Activated naive CD8-positive, alpha-beta T cell (primary cell): ENCODE results near the gene MLLT3.

Experiments used
- H3K27ac Mint-ChIP-seq: one replicate; pipeline ENCODE4 v1.8.0; 2021; ENCODE audit warnings: mixed read lengths
- H3K27me3 Mint-ChIP-seq: one replicate; pipeline ENCODE4 v1.8.0; 2021; ENCODE audit warnings: mixed read lengths
- H3K36me3 Mint-ChIP-seq: one replicate; pipeline ENCODE4 v1.8.0; 2021; ENCODE audit warnings: mixed read lengths
- H3K4me1 Mint-ChIP-seq: one replicate; pipeline ENCODE4 v1.8.0; 2021; ENCODE audit warnings: low read depth, mixed read lengths
- H3K4me3 Mint-ChIP-seq: one replicate; pipeline ENCODE4 v1.8.0; 2021; ENCODE audit warnings: mild to moderate bottlenecking, mixed read lengths
- H3K9me3 Mint-ChIP-seq: one replicate; pipeline ENCODE4 v1.8.0; 2021; ENCODE audit warnings: low read depth, mixed read lengths

Gene MLLT3

GRCh38 chr9:20642045-20642444, 19.7 kb upstream of the MLLT3 start:
- Mint-ChIP-seq H3K4me3 (no peak overlapping the region), H3K36me3 (no peaks in the 10 kb centered on the region), H3K27ac (no peak overlapping the region), H3K27me3 (peaks cover 7% of the 10 kb centered on the region), H3K4me1 (peaks cover 18% of the 10 kb centered on the region), H3K9me3 (no peaks in the 10 kb centered on the region)

DNA sequence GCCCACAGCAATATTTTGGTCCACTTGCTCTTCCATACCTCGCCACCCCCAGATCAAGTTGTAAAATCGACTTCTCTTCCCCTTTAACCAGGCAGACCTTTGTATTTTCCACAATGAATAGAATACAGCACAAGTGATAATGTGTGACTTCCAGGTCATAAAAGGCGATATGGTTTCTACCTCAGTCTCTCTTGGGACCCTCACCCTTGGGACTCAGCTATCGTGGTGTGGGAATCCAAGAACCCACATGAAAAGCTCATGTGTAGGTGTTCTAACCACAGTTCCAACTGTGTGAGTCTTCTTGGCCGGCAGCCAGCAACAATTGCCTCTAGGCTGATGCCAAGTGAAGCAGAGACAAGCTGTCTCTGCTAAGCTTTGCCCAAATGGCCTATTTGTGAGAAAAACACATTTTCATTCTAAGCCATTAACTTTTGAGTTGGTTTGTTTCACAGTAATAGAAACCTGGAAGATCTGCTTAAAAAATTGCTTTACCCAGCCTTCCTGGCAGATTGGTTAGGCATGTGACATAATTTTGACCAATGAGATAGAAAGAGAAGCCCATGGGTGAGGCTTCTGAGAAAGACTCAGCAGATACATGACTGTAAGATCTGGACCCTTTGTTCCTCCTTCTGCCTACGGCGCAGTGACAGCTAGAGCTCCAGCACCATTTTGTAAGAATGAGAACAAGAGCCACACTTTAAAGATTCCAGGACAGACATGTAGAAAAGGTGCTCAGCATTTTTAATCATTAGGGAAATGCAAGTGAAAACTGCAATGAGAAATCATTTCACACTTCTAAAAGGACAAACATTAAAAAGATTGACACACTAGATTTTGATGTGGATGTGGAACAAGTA, 18.3 kb upstream of the MLLT3 start:
- Mint-ChIP-seq H3K4me3 (peak overlapping the region; percentile 59), H3K4me1 (peaks cover 18% of the 10 kb centered on the region), H3K36me3 (no peaks in the 10 kb centered on the region), H3K27ac (peak overlapping the region; percentile 30), H3K27me3 (peaks cover 7% of the 10 kb centered on the region), H3K9me3 (no peaks in the 10 kb centered on the region)

GRCh38 chr9:20636888-20637440, 14.7 kb upstream of the MLLT3 start:
- Mint-ChIP-seq H3K36me3 (no peaks in the 10 kb centered on the region), H3K9me3 (no peaks in the 10 kb centered on the region), H3K4me1 (peaks cover 18% of the 10 kb centered on the region), H3K4me3 (no peak overlapping the region), H3K27ac (no peak overlapping the region), H3K27me3 (peaks cover 3% of the 10 kb centered on the region)

DNA sequence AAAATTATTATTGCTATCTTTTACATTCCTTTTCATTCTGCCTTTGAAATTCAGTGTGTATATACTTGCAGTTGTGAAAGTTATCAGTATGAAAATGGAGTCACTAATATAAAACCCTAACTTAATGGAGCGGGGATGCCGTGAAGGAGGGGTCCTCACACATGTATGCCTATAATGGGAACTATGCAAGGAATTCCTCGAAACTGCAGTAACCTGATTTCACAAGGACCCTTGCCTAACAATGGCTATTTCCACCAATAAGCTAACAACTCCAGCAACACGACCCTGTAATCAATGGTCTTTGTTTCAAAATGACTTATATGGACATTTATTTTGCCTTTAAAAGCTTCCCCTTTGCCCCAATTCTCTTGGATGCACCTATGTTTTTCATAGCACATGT, 12.6 kb upstream of the MLLT3 start:
- Mint-ChIP-seq H3K4me1 (peaks cover 3% of the 10 kb centered on the region), H3K27ac (no peak overlapping the region), H3K4me3 (no peak overlapping the region), H3K9me3 (no peaks in the 10 kb centered on the region), H3K27me3 (peaks cover 3% of the 10 kb centered on the region), H3K36me3 (no peaks in the 10 kb centered on the region)

DNA sequence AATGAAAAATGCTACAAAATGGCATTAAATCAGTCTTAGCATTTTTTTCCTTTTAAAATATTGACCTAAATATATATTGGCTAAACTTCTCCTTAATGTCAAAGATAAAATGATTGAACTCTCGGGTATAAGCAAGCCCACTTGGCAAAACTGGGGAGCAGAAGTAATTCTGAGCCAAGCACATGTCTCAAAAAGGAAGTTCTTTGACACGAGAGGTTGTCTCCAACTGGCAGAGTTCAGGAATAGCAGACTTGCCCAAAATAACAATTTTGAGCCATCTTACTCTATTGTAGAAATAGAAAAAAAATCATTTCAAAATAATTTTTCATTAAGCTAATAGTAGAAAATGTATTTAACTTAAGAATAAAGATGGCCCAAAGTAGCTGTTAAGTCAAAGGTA, 10.4 kb upstream of the MLLT3 start:
- H3K4me1 Mint-ChIP-seq: no peaks in the 10 kb centered on the region
- H3K36me3 Mint-ChIP-seq: no peaks in the 10 kb centered on the region
- no peaks in the 10 kb centered on the region for H3K9me3 Mint-ChIP-seq
- no peak overlapping the region for H3K4me3 Mint-ChIP-seq
- H3K27me3 Mint-ChIP-seq: peaks cover 3% of the 10 kb centered on the region
- H3K27ac Mint-ChIP-seq: no peak overlapping the region

- Mint-ChIP-seq H3K27me3 (peaks cover 2% of the 10 kb centered on the region), H3K27ac (no peak overlapping the region), H3K9me3 (no peaks in the 10 kb centered on the region), H3K36me3 (no peaks in the 10 kb centered on the region), H3K4me3 (no peak overlapping the region), H3K4me1 (no peaks in the 10 kb centered on the region)
Observed at GRCh38 chr9:20630241-20630943, 8.1 kb upstream of the MLLT3 start.

DNA sequence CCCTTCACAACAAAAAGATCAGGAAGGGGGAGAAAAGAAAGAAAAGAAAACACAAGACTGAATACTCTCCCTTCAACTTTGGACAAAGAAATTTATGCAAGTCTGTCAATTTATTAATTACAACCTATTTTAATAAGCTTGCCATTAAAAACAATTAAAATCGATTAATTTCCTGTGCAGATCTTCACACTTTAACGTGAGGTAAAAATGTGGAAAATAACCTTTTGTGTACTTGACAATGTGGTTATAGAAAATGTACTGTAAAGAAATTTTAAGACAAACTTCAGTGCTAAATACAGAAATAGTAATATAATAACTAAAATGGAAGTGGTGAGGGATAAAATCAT, 2.7 kb upstream of the MLLT3 start:
- Mint-ChIP-seq H3K9me3 (no peaks in the 10 kb centered on the region), H3K27me3 (peaks cover 2% of the 10 kb centered on the region), H3K4me1 (peaks cover 23% of the 10 kb centered on the region), H3K36me3 (no peaks in the 10 kb centered on the region), H3K27ac (no peak overlapping the region), H3K4me3 (peak overlapping the region; percentile 96)

GRCh38 chr9:20624201-20625002, 2.1 kb upstream of the MLLT3 start:
- Mint-ChIP-seq H3K4me1 (peaks cover 28% of the 10 kb centered on the region), H3K27ac (peak overlapping the region; percentile 92)

GRCh38 chr9:20623748-20624124, 1.4 kb upstream of the MLLT3 start:
- Mint-ChIP-seq H3K27ac (peak overlapping the region; percentile 92), H3K36me3 (no peaks in the 10 kb centered on the region), H3K4me3 (peak overlapping the region; percentile 96), H3K4me1 (peaks cover 35% of the 10 kb centered on the region), H3K9me3 (no peaks in the 10 kb centered on the region), H3K27me3 (no peaks in the 10 kb centered on the region)

More at GRCh38 chr9:20624201-20625002, 2.1 kb upstream of the MLLT3 start:
- Mint-ChIP-seq H3K36me3 (no peaks in the 10 kb centered on the region), H3K9me3 (no peaks in the 10 kb centered on the region), H3K27me3 (peaks cover 2% of the 10 kb centered on the region), H3K4me3 (peak overlapping the region; percentile 96)

DNA sequence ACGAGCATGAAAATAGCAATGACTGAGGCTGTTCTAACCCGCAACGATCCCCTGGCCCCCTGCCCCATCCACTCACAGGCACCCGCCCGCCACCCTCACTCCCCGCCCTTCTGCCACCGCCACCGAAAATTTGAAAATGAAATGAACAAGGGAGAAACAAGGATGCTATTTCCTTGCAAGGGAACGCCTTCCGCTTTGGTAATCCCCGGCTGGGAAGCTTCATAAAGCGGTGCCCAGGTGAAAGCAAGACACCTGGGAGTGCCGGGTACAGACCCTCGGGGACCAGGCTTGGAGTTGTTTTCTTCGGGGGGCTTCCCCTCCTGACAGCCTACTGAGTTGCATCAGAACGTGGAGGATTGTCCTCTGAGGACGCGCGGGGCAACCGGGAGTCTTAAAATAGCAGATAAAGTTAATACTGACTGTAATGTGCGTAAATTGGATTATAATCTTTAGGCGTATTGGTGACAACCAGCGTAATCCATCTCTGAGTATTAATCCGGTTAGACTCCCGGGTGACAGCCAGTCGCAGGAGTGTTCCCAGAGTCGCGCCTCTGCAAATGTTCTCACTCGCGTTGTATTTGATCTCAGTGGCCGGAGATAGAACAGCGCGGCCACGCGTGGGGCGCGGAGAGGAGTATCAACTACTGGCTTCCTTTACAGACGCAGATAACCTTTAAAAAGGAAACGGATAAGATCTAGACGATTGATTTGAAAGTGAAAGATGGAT, 885 bp upstream of the MLLT3 start:
- Mint-ChIP-seq H3K4me3 (peak overlapping the region; percentile 96), H3K27ac (peak overlapping the region; percentile 92), H3K9me3 (no peaks in the 10 kb centered on the region), H3K36me3 (no peaks in the 10 kb centered on the region), H3K27me3 (no peaks in the 10 kb centered on the region), H3K4me1 (peaks cover 40% of the 10 kb centered on the region)

DNA sequence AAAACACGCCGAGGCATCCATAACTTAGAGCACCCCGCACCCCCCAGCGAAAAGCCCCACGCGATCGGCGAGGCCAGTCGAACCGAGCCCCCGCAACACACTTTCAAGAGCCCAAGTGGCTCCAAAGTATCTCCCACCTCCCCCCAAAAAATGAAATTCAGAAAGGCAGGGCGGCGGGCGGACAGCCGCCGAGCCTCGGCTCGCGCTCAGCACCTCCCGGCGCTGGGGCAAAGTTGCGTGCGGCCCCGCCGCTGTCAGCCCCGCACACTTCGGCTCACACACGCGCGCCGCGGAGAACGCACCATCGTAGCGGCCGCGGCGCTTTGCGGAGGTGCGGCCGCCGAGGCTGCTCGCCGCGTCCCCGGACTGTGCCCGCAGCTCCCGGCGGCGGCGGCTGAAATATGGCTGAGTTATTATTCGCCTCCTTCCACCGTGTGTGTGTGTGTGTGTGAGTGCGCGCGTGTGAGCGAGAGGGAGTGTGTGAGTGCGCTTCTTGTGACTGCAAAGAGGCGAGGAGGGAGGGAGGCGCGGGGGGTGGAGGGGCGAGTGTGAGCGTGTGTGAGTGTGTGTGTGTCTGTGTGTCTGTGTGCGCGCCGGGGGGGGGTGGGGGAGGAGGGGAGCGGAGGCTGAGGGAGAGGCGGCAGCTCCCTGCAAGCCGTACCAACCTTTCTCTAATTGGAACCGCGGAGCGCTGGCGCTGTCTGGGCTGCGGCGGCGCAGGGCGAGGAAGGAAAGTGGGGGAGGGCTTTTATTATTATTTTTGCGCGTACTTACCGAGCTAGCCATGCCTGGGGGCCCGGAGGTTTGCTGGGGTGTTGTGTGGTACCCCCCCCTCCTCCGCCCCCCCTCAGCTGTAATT, 599 bp downstream of the MLLT3 start:
- Mint-ChIP-seq H3K36me3 (no peaks in the 10 kb centered on the region), H3K4me3 (peak overlapping the region; percentile 96), H3K4me1 (peaks cover 53% of the 10 kb centered on the region), H3K27me3 (no peaks in the 10 kb centered on the region), H3K9me3 (no peaks in the 10 kb centered on the region), H3K27ac (peak overlapping the region; percentile 97)

- Mint-ChIP-seq H3K4me3 (peak overlapping the region; percentile 96), H3K36me3 (no peaks in the 10 kb centered on the region), H3K4me1 (peaks cover 59% of the 10 kb centered on the region), H3K27ac (peak overlapping the region; percentile 97), H3K27me3 (no peaks in the 10 kb centered on the region), H3K9me3 (no peaks in the 10 kb centered on the region)
Observed at GRCh38 chr9:20620650-20621470, 1.4 kb downstream of the MLLT3 start.
